ENCODE data around the gene GRM1.

Gene GRM1

GRCh38 chr6:146305092-146305491 lies 276.2 kb downstream of the GRM1 start:
- DNase-seq (ENCODE audit: low read depth in 1 of 2, low spot score in 1 of 2), result peak in 1 of 2 experiments; percentile 42
- no peak overlapping the region for H3K4me3 ChIP-seq (replicated peaks; ENCODE audit: insufficient read depth, low read length)
- H3K27ac ChIP-seq (replicated peaks), result no peak overlapping the region
- H3K27me3 ChIP-seq (ENCODE audit: insufficient read depth, poor library complexity, severe bottlenecking), result no peaks in the 10 kb centered on the region
- TF ChIP-seq SPI1 (IDR thresholded peaks at IDR 0.05; ENCODE audit: borderline replicate concordance, low read depth) (peak; percentile 21; the same call in 1 of the 2 replicates), CTCF (IDR thresholded peaks at IDR 0.05; ENCODE audit: insufficient read depth, low read length) (no peak), REST (IDR thresholded peaks at IDR 0.05; ENCODE audit: insufficient replicate concordance, low read depth) (no peak)

GRCh38 chr6:146305951-146306350 lies 277.1 kb downstream of the GRM1 start:
- DNase-seq (ENCODE audit: low read depth in 1 of 2, low spot score in 1 of 2), result no peak
- Histone ChIP-seq H3K4me3 (replicated peaks; ENCODE audit: insufficient read depth, low read length) (no peak overlapping the region), H3K27me3 (ENCODE audit: insufficient read depth, poor library complexity, severe bottlenecking) (no peaks in the 10 kb centered on the region), H3K27ac (replicated peaks) (no peak overlapping the region)
- TF ChIP-seq GABPA (IDR thresholded peaks at IDR 0.05; ENCODE audit: low read depth) (no peak), SPI1 (IDR thresholded peaks at IDR 0.05; ENCODE audit: borderline replicate concordance, low read depth) (0 out of 2 replicates have a peak, but pooled peaks have one; percentile 21)

- Histone ChIP-seq H3K4me3 (replicated peaks; ENCODE audit: insufficient read depth, low read length) (no peak overlapping the region), H3K27ac (replicated peaks) (no peak overlapping the region), H3K27me3 (ENCODE audit: insufficient read depth, poor library complexity, severe bottlenecking) (no peaks in the 10 kb centered on the region)
- DNase-seq (ENCODE audit: low read depth in 1 of 2, low spot score in 1 of 2), result no peak
- TF ChIP-seq POLR2AphosphoS5 (IDR thresholded peaks at IDR 0.05; ENCODE audit: low read depth) (no peak), GABPA (IDR thresholded peaks at IDR 0.05; ENCODE audit: low read depth) (no peak), CTCF (IDR thresholded peaks at IDR 0.05; ENCODE audit: insufficient read depth, low read length) (no peak), SPI1 (IDR thresholded peaks at IDR 0.05; ENCODE audit: borderline replicate concordance, low read depth) (no peak), REST (IDR thresholded peaks at IDR 0.05; ENCODE audit: insufficient replicate concordance, low read depth) (no peak)
Observed at GRCh38 chr6:146310628-146311027, 281.8 kb downstream of the GRM1 start.

GRCh38 chr6:146311079-146311478 lies 282.2 kb downstream of the GRM1 start:
- Histone ChIP-seq H3K27ac (replicated peaks) (no peak overlapping the region), H3K4me3 (replicated peaks; ENCODE audit: insufficient read depth, low read length) (no peak overlapping the region), H3K27me3 (ENCODE audit: insufficient read depth, poor library complexity, severe bottlenecking) (no peaks in the 10 kb centered on the region)
- TF ChIP-seq GABPA (IDR thresholded peaks at IDR 0.05; ENCODE audit: low read depth), result no peak
- TF ChIP-seq POLR2AphosphoS5 (IDR thresholded peaks at IDR 0.05; ENCODE audit: low read depth), result no peak
- no peak for TF ChIP-seq CTCF (IDR thresholded peaks at IDR 0.05; ENCODE audit: insufficient read depth, low read length)
- TF ChIP-seq REST (IDR thresholded peaks at IDR 0.05; ENCODE audit: insufficient replicate concordance, low read depth), result no peak
- no peak for TF ChIP-seq SPI1 (IDR thresholded peaks at IDR 0.05; ENCODE audit: borderline replicate concordance, low read depth)
- no peak for DNase-seq (ENCODE audit: low read depth in 1 of 2, low spot score in 1 of 2)

Measured in HL-60 (cell line).